SK-N-SH treated with all-trans-retinoic acid at 6 μM for 48 hours (cell line): ENCODE results near the gene NAT16.

ENCODE experiments used
- CREB5 ChIP-seq: fragments of 250-450 bp; sonication (Bioruptor Pico); IDR thresholded peaks from 2 replicates; pipeline ENCODE4 v1.5.1; 2020; ENCODE audit warnings: low read depth, mild to moderate bottlenecking, moderate library complexity
- GLIS3 ChIP-seq: fragments of 250-450 bp; sonication (Bioruptor Pico); IDR thresholded peaks from 2 replicates; pipeline ENCODE4 v1.5.0; 2020; ENCODE audit warnings: mild to moderate bottlenecking, moderate library complexity
- PPARA ChIP-seq: fragments of 250-450 bp; sonication (Bioruptor Pico); IDR thresholded peaks from 2 replicates; pipeline ENCODE4 v1.5.0; 2020; ENCODE audit warnings: mild to moderate bottlenecking, borderline replicate concordance
- RARB ChIP-seq: fragments of 250-450 bp; sonication (Bioruptor Pico); IDR thresholded peaks from 2 replicates; pipeline ENCODE4 v1.8.0; 2021; ENCODE audit warnings: mild to moderate bottlenecking, moderate library complexity
- TCF4 ChIP-seq: fragments of 250-450 bp; sonication (Bioruptor Pico); IDR thresholded peaks from 2 replicates; pipeline ENCODE4 v1.8.0; 2021; ENCODE audit warnings: mild to moderate bottlenecking, moderate library complexity, borderline replicate concordance
- TOX ChIP-seq: fragments of 250-450 bp; sonication (Bioruptor Pico); IDR thresholded peaks from 2 replicates; pipeline ENCODE4 v1.8.0; 2021; ENCODE audit warnings: mild to moderate bottlenecking, moderate library complexity, borderline replicate concordance
- ZNF565 ChIP-seq: fragments of 450-650 bp; formaldehyde crosslinking; conservative IDR thresholded peaks from 2 replicates; pipeline ENCODE4 v1.5.0; 2020; ENCODE audit warnings: low read depth, mild to moderate bottlenecking, moderate library complexity
- ZNF8 ChIP-seq: fragments of 450-650 bp; formaldehyde crosslinking; IDR thresholded peaks from 2 replicates; pipeline ENCODE4 v1.5.0; 2020; ENCODE audit warnings: mild to moderate bottlenecking, moderate library complexity

- no peak for TF ChIP-seq RARB (CRISPR knock-in tag)
- TF ChIP-seq TOX (CRISPR knock-in tag): no peak
- no peak for TF ChIP-seq GLIS3 (CRISPR knock-in tag)
- no peak for TF ChIP-seq ZNF8
- TF ChIP-seq PPARA: no peak
- TF ChIP-seq ZNF565 (CRISPR knock-in tag): no peak
- TF ChIP-seq CREB5: no peak
- no peak for TF ChIP-seq TCF4 (CRISPR knock-in tag)
These were observed 51.9 kb downstream of the NAT16 start for GRCh38 chr7:101128040-101128834.
